HG02943 (cell line): ENCODE data around the gene MRPL40.
A peak's percentile ranks its signal among the peaks of the same experiment; 100 is the strongest.
"Not testable (repeated sequence)": the region's sequence is repeated elsewhere in the genome, so short reads cannot be mapped to it uniquely, and the experiment has no call there.

Source experiments
- ATAC-seq: cut with Tn5 transposase; IDR thresholded peaks from one replicate; pipeline ENCODE4 v1.9.1; 2021; ENCODE audit warnings: mild to moderate bottlenecking, low read depth, moderate library complexity; ENCODE audit not compliant: unreplicated experiment

MRPL40 gene

DNA sequence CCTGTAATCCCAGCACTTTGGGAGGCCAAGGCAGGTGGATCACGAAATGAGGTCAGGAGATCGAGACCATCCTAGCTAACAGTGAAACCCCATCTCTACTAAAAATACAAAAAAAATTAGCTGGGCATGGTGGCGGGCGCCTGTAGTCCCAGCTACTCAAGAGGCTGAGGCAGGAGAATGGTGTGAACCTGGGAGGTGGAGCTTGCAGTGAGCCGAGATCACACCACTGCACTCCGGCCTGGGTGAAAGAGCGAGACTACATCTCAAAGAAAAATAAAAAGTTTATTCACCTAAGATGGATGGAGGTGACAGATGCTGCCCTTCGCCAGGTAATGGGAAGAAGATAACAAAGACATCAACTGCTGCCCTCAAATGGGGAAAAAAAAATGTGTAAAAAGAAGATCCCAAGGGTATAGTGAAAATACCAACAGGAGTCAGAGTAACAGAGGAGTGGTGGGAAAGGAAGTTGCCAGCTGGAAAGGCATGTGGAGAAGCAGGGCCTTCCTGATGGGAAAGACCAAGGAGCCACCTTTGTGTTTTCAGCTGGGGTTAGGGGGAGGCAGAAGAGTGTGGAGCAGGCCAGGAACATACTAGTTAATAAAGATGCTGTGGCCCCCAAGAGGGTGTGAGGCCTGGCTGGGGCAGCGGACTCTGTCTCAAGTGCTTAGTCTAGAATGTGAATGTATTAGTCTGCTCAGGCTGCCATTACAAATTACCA is 4.3 kb downstream of the MRPL40 start:
- not testable (repeated sequence) for ATAC-seq

DNA sequence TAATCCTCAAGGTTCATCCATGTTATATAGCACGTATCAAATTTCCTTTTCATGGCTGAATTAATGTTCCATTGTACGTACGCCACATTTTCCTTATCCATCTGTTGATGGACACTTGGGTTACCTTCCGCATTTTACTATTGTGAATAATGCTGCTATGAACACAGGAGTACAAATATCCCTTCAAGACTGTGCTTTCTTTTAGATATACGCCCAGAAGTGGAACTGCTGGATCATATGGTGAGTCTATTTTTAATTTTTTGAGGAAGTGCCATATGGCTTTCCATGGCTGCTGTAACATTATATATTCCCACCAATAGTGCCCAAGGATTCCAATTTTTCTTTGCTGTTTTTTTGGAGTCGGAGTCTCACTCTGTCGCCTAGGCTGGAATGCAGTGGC is 6.0 kb downstream of the MRPL40 start:
- no peak for ATAC-seq

DNA sequence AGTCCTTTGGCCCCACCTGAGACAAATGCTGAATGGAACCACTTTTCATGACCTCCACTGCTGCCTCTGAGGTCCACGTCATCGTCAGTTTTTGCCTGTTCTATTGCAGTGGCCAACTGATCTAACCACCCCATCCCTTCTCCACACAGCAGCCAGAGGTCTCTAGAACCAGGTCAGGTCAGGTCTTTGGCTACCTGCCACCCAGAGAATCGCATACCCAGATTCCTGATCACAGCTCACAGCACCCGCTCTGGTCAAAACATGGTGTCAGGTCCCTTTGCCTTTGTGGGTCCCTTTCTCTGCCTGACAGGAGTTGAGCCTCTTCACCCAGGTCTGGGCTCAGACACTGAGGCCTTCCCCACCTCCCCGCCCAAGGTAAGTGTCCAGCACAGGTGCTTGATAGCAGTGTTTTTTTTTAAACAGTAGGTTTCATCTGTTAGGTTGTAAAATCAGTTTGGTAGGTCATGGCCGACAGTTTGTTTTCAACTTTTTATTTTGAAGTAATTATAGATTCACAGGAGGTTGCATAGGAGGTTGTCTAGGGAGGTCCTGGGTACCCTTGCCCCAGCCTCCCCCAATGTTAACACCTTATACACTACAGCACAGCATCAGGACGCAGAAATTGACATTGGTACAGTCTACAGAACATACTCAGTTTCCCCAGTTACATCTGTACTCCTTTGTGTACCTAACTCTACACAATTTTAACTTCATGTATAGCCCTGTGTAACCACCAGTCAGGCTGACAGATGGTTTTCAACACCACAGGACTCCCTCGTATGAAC is 8.3 kb downstream of the MRPL40 start:
- ATAC-seq = no peak

DNA sequence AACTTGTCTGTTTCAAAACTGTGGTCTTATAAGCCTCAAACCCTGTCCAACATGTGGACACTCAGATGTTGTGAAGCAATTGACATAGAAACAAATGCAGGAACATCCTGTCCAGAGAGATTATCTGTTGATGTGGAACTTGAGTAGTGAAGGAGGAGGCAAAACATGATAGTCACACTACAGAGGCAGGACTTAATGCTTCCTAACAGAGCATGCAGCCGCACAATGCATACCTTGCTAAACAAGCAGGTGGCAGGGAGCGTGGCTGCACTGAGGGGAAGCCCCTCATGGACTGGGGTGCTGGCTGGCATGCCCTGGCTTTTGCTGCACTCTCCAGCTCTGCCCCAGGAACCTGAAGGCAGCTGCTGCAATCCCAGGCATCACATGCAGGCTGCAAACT is 9.8 kb downstream of the MRPL40 start:
- no peak for ATAC-seq

DNA sequence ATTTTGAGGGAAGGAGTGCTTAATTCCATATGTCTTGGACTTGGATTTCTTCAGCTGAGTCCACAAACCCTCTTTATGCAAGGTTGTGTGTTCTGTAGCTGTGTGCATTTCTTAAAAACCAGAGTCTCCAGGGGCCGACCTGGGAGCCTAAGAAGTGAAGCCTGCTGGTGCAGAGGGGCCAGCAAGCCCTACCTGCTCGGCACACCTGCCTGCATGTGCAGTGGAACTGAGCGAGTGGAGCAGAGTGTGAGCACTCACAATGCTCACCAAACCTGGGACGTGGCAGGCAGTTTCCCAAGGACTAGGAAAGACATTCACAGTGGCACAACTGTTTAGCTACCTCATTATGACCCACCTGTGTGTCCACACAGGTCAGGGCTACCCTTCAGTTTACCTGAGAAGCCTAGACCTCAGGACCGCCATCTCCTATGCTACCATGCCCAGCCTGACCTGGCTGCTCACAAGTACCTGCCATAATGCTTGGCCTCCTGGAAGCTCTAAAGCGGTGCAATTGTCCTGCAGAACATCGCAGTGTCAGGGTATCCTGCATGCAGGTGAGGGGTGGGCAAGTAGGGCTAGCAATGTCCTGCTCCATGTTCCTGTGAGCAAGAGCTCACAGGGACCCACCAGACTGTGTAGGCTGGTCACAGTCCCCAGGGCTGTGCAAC is 11.3 kb downstream of the MRPL40 start:
- no peak for ATAC-seq

DNA sequence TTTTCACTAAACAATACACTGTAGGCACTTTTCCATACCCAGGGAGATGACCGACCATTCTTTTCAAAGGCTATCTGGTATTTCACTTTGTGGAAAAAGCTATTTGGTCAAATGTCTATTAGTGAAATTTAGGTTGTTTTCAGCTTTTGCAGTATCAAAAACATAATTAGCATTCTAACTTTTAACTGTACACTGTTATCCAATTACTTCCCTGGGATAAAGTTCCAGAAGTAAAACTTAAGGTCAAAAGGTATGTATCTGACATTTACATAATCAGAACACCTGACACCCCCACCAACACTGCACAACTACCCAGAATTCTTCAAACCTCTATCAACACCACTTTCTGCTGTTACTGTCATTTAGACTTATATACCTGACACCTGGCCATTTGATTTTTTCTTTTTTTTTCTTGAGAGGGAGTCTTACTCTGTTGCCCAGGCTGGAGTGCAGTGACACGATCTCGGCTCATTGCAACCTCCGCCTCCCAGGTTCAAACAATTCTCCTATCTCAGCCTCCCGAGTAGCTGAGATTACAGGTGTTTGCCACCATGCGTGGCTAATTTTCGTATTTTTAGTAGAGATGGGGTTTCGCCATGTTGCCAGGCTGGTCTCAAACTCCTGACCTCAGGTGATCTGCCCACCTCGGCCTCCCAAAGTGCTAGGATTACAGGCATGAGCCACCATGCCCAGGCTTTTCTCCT is 13.1 kb downstream of the MRPL40 start:
- not testable (repeated sequence) for ATAC-seq

DNA sequence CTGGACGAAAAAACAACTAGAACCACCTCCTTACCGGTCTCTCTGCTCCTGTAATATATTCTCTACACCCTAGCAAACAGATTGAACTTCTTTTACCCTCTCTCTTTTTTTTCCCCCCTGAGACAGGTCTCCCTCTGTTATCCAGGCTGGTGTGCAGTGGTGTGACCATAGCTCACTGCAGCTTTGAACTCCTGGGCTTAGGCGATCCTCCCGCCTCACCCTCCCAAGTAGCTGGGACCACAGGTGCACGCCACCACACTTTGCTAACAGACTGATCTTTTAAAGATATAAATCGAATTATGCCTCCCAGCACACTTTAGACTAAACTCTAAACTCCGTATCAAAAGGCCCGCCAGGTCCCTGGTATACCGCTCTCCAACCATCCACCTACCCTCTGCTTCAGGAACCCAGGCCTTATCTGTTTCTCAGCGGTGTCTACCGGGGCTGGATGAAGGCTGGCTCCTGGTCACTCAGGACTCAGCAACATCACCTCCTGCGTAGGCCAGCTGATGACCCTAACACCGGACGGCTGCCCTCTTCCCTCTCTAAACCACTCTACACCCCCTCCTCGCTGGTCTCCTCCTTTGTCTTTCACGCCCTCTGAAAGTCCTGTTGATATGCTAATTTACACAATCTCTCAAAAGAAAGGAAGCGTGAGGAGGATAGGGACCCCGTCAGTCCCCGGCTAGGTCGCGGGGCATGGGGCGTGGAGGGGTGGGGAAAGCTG is 14.4 kb downstream of the MRPL40 start:
- ATAC-seq = no peak

DNA sequence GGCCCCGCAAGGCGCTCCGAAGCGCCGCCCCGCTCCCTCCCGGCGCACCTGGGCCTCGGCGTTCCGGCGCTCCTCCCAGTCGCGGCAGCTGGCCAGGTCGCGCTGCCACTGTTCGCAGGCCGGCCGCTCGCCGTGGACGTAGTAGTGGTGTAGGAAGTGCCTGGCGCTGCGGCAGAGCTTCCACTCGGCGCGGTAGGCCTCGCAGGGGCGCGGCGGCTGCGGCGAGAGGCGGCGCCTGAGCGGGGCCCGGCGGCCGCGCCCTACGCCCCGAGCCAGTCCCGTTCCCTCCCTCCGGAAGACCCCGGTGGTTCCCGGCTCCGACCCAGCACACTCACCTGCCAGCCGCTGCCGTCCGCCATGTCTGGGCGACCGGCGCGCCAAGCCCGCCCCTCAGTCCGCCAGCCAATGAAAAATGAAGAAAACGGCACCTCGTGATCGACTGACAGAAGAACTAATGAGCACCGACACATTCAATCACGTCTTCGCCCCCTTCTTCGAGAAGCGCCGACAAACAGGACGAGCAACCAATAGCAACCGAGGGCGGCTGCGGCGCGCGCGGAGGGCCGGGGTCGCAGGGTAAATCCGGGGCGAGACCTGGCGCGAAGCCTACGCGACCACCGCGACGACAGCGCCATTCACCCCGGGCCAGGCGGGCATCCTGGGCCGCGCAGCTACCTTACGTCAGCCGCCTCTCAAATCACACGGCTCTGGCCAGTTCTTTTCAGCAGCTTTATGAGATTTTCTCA is 15.2 kb downstream of the MRPL40 start, which contains the start of gene C22orf39:
TSS of gene C22orf39 (minus strand) at position 382 of the 746 bp plus-strand sequence. CDS start at position 359, 23 bp downstream.
- peak; percentile 71 for ATAC-seq

DNA sequence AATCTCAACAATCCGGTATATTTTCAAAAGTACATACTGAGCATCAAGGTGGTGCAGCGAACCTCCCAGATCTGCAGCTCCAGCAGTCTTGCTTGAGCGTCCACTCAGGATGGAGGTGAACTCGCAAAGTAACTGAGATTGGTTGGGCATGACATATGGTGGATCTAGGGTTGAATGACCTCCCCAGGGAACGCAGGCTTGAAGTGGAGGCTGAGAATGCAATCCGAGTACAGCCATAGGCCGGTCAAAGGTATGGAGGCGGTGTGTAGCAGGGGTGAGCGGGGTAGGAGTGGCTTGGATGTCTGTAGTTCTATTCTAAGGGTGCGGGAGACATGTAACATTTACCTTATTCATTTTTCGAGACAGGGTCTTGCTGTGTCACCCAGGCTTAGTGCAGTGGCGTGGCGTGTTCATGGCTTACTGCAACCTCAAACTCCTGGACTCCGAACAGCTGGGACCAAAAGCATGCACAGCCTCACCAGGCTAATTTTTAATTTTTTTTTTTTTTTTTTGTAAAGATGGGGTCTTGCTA is 15.8 kb downstream of the MRPL40 start:
- ATAC-seq = no peak

DNA sequence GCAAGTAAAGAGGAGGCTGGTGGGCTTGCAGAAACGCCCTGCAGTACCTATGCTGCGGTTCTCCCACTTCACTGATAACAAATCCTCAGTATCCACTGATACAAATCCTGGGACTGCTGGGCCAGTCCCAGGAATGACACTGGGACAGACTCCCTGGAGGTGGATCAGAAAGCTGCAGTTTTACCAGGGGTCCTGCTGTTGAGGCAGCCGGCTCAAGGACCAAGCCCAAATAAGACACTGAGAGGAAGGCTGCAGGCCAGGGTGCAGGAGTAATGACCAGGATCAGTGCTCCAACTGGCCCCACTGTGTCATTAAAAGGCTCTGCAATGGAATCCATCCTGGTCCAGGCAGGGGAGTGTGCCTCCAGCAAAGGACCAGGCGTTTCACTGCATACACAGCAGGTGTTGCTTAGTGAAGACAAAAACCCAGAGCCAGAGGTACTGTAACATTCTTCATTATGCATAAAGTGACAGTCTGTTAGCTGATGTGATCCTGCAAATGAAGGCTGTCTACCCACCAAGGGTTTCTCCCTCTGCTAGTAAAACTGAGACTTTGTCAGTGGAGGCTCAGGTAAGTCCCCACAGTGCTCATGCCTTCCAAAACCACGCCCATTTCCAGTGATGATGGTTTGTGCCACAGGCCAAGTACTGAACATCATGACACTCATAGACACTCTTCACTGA is 16.5 kb downstream of the MRPL40 start:
- no peak for ATAC-seq

DNA sequence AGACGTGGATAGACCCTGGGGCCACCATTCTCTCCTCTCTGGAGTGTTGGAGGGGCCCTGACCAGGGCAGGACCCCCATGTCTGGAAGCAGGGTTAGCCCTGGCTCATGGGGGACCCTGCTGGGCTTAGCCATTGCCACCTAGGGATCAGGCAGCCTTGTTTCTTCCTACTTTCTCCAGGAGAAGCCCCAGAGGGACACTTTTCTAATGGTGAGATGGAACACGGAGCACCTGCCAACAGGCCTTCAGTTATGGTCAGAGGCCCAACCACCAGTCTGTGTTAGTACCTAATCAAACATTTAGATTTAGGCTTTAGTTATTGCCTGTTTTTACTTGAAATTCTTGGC is 17.1 kb downstream of the MRPL40 start:
- no peak for ATAC-seq

DNA sequence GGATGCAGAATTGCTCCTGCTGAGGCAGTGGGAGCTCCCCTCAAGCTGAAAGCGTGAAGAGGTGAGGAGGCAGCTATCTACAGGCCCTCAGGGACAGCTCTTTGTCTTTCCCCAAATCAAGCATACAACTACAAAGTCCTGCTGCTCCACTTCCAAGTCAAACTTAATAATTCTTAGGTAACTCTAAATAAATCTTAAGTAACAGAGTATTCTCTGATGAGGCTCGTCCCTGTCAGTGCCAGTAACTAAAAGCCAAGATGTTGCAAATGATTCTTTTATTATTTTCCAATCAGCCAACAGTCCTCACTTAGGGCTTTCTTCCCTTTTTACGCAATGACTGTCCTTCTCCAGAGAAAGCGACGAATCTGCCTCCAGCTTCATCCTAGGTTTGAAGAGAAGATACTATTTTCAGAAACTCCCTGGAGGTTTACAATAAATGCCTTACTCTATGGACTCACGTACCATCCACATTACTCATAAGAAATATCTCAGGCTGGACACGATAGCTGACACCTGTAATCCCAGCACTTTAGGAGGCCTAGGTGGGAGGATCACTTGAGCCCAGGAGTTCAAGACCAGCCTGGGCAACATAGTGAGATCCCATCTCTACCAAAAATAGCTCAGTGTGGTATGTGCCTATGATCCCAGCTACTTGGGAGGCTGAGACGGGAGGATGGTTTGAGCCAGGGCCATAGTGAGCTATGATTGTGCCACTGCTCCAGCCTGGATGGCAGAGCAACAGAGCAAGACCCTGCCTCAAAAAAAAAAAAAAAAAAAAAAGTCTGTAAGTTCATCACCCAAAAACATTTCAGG is 18.2 kb downstream of the MRPL40 start:
- ATAC-seq = no peak

DNA sequence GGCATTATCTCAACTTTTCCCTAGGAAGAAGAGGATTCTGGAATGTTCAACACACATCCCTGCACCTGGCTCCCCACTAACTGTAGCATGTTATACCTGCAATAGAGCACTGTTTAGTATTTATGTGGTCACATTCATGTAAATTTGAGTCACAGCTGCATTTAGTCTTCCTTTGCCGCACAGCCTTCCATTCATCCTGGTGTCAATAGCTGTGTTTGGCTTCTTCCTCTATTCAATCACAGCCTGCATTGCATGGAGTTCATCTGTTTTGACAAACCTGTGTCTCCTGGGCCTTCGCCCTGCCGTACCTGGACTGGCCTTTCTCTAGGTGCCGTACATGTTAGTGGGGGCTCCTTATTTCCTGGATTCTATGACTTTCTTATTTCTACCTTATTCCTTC is 19.2 kb downstream of the MRPL40 start:
- ATAC-seq = no peak

DNA sequence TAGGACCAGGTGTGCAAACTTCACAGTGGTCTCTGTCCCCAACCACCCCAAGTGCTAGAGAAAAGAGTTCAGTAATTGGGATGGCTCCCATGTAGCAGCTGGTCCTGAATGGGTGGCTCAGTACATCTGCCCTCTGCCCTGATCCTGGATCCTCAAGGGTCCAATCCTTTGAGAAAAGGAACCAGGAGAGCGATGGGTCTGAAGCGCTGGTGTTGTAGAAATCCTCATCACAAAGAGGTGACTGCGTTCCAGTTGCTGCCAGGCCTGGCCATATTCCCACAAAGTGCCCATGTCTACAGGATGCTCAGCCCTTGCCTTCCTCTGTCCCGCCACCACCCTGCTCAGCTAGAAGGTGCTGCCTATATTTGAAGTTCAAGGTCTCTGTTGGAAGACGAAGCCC is 21.4 kb downstream of the MRPL40 start:
- ATAC-seq = no peak

DNA sequence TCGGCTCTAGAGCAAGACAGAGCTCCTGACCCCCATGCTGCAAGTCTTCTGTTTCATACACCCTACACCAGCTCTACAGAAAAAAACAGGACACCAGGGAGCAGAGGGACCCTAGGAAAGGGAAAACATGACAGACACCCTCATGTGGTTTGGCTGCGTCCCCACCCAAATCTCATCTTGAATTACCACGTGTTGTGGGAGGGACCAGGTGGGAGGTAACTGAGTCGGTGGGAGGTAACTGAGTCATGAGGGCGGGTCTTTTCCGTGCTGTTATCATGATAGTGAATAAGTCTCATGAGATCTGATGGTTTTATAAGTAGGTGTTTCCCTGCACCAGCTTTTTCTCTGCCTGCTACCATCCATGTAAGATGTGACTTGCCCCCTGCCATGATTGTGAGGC is 21.8 kb downstream of the MRPL40 start:
- ATAC-seq = no peak

DNA sequence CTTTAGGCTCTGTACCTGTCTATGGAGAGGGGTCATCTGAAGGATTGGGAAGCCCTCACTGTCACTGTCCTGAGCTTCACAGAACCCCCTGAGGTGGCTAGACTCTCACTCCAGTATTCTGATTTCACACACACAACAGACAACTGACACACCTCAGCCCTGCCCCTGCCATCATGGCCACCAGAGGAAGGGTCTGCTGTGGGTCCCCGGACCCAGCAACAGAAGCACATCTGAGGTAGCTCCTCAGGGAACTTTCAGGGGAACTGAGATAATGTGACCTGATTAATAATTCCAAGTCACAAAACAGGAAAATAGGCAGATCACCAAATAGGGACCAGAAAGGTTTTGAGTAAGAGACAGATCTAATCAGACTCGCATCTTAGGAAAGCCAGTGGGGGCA is 22.7 kb downstream of the MRPL40 start:
- ATAC-seq = no peak

DNA sequence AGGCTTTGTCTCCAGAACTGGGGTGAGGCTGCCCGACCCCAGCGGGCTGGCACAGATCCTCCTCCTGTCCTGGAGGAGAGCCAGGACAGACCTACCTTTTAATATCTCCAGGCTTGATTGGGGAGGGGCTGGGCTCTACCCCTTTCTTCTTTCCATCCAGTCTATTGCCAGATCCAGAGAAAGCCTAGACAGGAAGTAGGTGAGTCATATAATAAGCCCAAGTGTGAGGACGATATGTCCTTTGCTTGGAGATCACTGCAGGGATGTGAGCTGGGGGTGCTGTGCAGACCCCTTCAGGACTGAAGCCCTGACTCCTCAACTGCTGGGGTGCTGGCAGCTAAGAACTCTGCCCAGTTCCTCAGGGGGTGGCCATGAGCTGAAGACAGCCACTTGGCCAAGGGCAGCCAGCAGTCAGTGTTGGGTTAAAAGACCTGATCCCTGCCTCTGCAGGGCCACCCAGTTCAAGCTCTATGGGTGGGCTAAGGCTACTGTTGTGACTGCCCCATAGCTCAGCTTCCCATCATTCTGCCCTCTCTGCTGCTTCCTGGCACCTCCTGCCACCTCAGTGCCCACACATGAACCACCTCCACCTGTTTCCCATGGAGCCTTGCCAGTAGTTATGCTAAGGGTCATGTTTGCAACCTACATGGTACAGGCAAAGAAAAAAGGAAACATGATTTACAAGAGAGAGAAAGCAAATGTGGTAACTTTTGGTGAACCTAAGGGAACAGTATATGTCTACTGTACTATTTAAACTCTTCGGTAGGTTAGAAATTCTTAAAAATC is 23.4 kb downstream of the MRPL40 start:
- ATAC-seq = no peak
